PC-3 (cell line): ENCODE results near the gene OR8D4. TPM values are rescaled to one million over a fixed set of nuclear protein-coding genes. Genes with fewer than 3 reads are reported as not detected.

Source experiments
- ATAC-seq: fragments of 200-7000 bp; cut with Tn5 transposase; 2 replicates; pipeline ENCODE4 v1.9.1; 2020; ENCODE audit warnings: mild to moderate bottlenecking, moderate library complexity
- BruUV-seq: library from RNA; stranded (reverse); fragments of 400-500 nt; replicated peaks from 2 replicates; lab custom pipeline; 2021; lab: Mats Ljungman, UMichigan
- CTCF ChIA-PET: fragments of 300-600 bp; sonication (Branson Sonifier 250); formaldehyde crosslinking; loops from one replicate; lab custom pipeline; 2022; ENCODE audit warnings: antibody characterized with exemption; lab: Charles Lee
- POLR2A ChIA-PET: fragments of 300-600 bp; sonication (Branson Sonifier 250); formaldehyde crosslinking; loops from one replicate; lab custom pipeline; 2022; ENCODE audit warnings: antibody characterized with exemption; ENCODE audit not compliant: unreplicated experiment; lab: Charles Lee
- DNase-seq: peaks from one replicate; pipeline ENCODE4 v3.0.0-alpha.2; 2015
- H2AFZ ChIP-seq: fragments of 300-600 bp; sonication (generic); 2 replicates; pipeline ENCODE4 v1.6.0; 2016; ENCODE audit warnings: antibody characterized with exemption, low read length
- H3F3A ChIP-seq: fragments of 300-600 bp; sonication (generic); one replicate; pipeline ENCODE4 v1.6.0; 2017; ENCODE audit warnings: antibody characterized with exemption, low read length, control low read depth, mild to moderate bottlenecking; ENCODE audit not compliant: unreplicated experiment
- H3K27ac ChIP-seq: fragments of 300-600 bp; sonication (generic); 2 replicates; pipeline ENCODE4 v1.5.1; 2016; ENCODE audit warnings: mild to moderate bottlenecking, low read length
- H3K27me3 ChIP-seq: fragments of 300-600 bp; sonication (generic); 2 replicates; pipeline ENCODE4 v1.6.1; 2016; ENCODE audit warnings: low read length, mixed read lengths
- H3K36me3 ChIP-seq: fragments of 300-600 bp; sonication (generic); 2 replicates; pipeline ENCODE4 v1.6.1; 2016; ENCODE audit warnings: low read depth, mixed run types, low read length, mixed read lengths
- H3K4me1 ChIP-seq: fragments of 300-600 bp; sonication (generic); 2 replicates; pipeline ENCODE4 v1.5.1; 2016; ENCODE audit warnings: low read length; ENCODE audit not compliant: insufficient read depth
- H3K4me2 ChIP-seq: fragments of 300-600 bp; sonication (generic); 2 replicates; pipeline ENCODE4 v1.6.0; 2016; ENCODE audit warnings: low read length
- H3K4me3 ChIP-seq: fragments of 300-600 bp; sonication (generic); 2 replicates; pipeline ENCODE4 v1.5.1; 2016; ENCODE audit warnings: mild to moderate bottlenecking, low read length, mixed read lengths
- H3K79me2 ChIP-seq: fragments of 300-600 bp; sonication (generic); 2 replicates; pipeline ENCODE4 v1.6.1; 2017; ENCODE audit warnings: low read length, mixed read lengths
- H3K9ac ChIP-seq: fragments of 300-600 bp; sonication (generic); 2 replicates; pipeline ENCODE4 v1.6.0; 2016; ENCODE audit warnings: mild to moderate bottlenecking, low read length
- H3K9me2 ChIP-seq: fragments of 300-600 bp; sonication (generic); replicated peaks from 2 replicates; pipeline ENCODE4 v1.6.1; 2016; ENCODE audit warnings: mixed run types, low read length, mixed read lengths
- H3K9me3 ChIP-seq: fragments of 300-600 bp; sonication (generic); 2 replicates; pipeline ENCODE4 v1.6.1; 2016; ENCODE audit warnings: low read length, mixed read lengths
- H4K20me1 ChIP-seq: fragments of 300-600 bp; sonication (generic); 2 replicates; pipeline ENCODE4 v1.6.1; 2016; ENCODE audit warnings: low read length, mixed read lengths
- CTCF ChIP-seq: fragments of 300-600 bp; sonication (generic); conservative IDR thresholded peaks from 2 replicates; pipeline ENCODE4 v1.5.1; 2017; ENCODE audit warnings: antibody characterized with exemption, low read depth, mild to moderate bottlenecking, low read length
- EZH2 ChIP-seq: fragments of 300-600 bp; sonication (generic); IDR thresholded peaks from one replicate; pipeline ENCODE4 v1.6.1; 2017; ENCODE audit warnings: antibody characterized with exemption, mild to moderate bottlenecking, low read length; ENCODE audit not compliant: unreplicated experiment
- EZH2phosphoT487 ChIP-seq: fragments of 300-600 bp; sonication (generic); IDR thresholded peaks from 2 replicates; pipeline ENCODE4 v1.6.1; 2018; ENCODE audit warnings: mild to moderate bottlenecking, antibody characterized with exemption, low read length, borderline replicate concordance
- intact Hi-C: fragments of 100-400 bp; cut with micrococcal nuclease; formaldehyde crosslinking; loops from 2 replicates; pipeline ENCODE4 v1.9.0; 2023
- total RNA-seq: library from RNA; depleted of rRNA; stranded (reverse); fragments of >200 nt; gene quantifications from 2 replicates; pipeline ENCODE4 v1.2.3, GENCODE V29; 2014

Gene OR8D4
- total RNA-seq, 1 experiment from 2014 or later = not detected

GRCh38 chr11:123880912-123881311 lies 21.1 kb upstream of the OR8D4 start:
- Histone ChIP-seq H3K27ac (no peak overlapping the region), H3K9me3 (no peaks in the 10 kb centered on the region), H3F3A (no peaks in the 10 kb centered on the region), H3K9ac (no peak overlapping the region), H3K9me2 (no peaks in the 10 kb centered on the region), H3K36me3 (no peaks in the 10 kb centered on the region), H3K4me3 (no peak overlapping the region), H2AFZ (no peak overlapping the region), H4K20me1 (no peaks in the 10 kb centered on the region), H3K4me1 (no peaks in the 10 kb centered on the region), H3K27me3 (peaks cover 74% of the 10 kb centered on the region), H3K4me2 (no peak overlapping the region), H3K79me2 (no peaks in the 10 kb centered on the region)
- BruUV-seq = no TSS peak
- POLR2A ChIA-PET = no interaction called here
- intact Hi-C loops = no loop called here
- no peak for DNase-seq
- CTCF ChIA-PET = no interaction called here
- no peak for ATAC-seq
- TF ChIP-seq EZH2phosphoT487 (no peak), EZH2 (no peak), CTCF (no peak)

GRCh38 chr11:123885570-123885969 lies 16.4 kb upstream of the OR8D4 start, which contains the start of gene TMEM225:
Gene TMEM225, minus strand, starts transcription at chr11:123885670. Its CDS starts 245 bp downstream, at chr11:123885425.
- no peaks in the 10 kb centered on the region for H3K4me1 ChIP-seq
- TF ChIP-seq CTCF (no peak), EZH2phosphoT487 (no peak), EZH2 (no peak)
- no peaks in the 10 kb centered on the region for H4K20me1 ChIP-seq
- H3K27ac ChIP-seq = no peak within 1 kb of the TSS
- H3K9ac ChIP-seq = no peak within 1 kb of the TSS
- H3K4me2 ChIP-seq = no peak within 1 kb of the TSS
- DNase-seq (no peak), ATAC-seq (no peak)
- intact Hi-C loops = no loop called here
- no TSS peak for BruUV-seq
- no peaks in the 10 kb centered on the region for H3K9me3 ChIP-seq
- H2AFZ ChIP-seq = no peak within 1 kb of the TSS
- H3K79me2 ChIP-seq = no peaks in the 10 kb centered on the region
- ChIA-PET POLR2A (no interaction called here), CTCF (no interaction called here)
- peaks cover 43% of the 10 kb centered on the region for H3K27me3 ChIP-seq
- H3F3A ChIP-seq = no peaks in the 10 kb centered on the region
- H3K4me3 ChIP-seq = no peak within 1 kb of the TSS
- H3K9me2 ChIP-seq = no peaks in the 10 kb centered on the region
- no peaks in the 10 kb centered on the region for H3K36me3 ChIP-seq

GRCh38 chr11:123892031-123892430 lies 9.9 kb upstream of the OR8D4 start:
- H3K4me3 ChIP-seq = no peak overlapping the region
- H3K27me3 ChIP-seq = peaks cover 66% of the 10 kb centered on the region
- no peak overlapping the region for H2AFZ ChIP-seq
- ChIA-PET CTCF (no interaction called here), POLR2A (no interaction called here)
- no peak for TF ChIP-seq EZH2
- no peak for TF ChIP-seq CTCF
- H4K20me1 ChIP-seq = no peaks in the 10 kb centered on the region
- no TSS peak for BruUV-seq
- no peak overlapping the region for H3K9ac ChIP-seq
- DNase-seq = no peak
- H3K36me3 ChIP-seq = no peaks in the 10 kb centered on the region
- no peak for ATAC-seq
- H3K79me2 ChIP-seq = no peaks in the 10 kb centered on the region
- intact Hi-C loops = no loop called here
- H3K9me2 ChIP-seq = no peaks in the 10 kb centered on the region
- no peak overlapping the region for H3K4me2 ChIP-seq
- no peaks in the 10 kb centered on the region for H3K4me1 ChIP-seq
- no peaks in the 10 kb centered on the region for H3F3A ChIP-seq
- H3K9me3 ChIP-seq = no peaks in the 10 kb centered on the region
- no peak overlapping the region for H3K27ac ChIP-seq
